Measurements from ENCODE around the gene RAD54L.

DNA sequence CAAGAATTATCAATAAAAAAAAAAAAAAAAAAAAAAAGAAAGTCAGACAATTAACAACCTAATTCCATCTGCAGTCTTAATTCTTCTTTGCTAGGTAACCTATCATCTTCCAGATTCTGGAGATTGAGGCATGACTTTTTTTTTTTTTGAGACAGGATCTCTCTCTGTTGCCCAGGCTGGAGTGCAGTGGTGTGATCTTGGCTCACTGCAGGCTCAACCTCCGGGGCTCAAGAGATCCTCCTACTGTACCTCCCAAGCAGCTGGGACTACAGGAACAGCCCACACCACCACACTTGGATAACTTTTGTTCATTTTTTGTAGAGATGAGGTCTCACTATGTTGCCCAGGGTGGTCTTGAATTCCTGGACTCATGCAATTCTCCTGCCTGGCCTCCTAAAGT is 4.6 kb upstream of the RAD54L start:
- TF ChIP-seq POLR2A (IDR thresholded peaks at IDR 0.05; ENCODE audit: extremely low read depth, insufficient read length) (no peak), MYC (IDR thresholded peaks at IDR 0.05; ENCODE audit: low read depth, low read length) (no peak)
- TF ChIP-seq, protein P1, sequence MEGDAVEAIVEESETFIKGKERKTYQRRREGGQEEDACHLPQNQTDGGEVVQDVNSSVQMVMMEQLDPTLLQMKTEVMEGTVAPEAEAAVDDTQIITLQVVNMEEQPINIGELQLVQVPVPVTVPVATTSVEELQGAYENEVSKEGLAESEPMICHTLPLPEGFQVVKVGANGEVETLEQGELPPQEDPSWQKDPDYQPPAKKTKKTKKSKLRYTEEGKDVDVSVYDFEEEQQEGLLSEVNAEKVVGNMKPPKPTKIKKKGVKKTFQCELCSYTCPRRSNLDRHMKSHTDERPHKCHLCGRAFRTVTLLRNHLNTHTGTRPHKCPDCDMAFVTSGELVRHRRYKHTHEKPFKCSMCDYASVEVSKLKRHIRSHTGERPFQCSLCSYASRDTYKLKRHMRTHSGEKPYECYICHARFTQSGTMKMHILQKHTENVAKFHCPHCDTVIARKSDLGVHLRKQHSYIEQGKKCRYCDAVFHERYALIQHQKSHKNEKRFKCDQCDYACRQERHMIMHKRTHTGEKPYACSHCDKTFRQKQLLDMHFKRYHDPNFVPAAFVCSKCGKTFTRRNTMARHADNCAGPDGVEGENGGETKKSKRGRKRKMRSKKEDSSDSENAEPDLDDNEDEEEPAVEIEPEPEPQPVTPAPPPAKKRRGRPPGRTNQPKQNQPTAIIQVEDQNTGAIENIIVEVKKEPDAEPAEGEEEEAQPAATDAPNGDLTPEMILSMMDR (IDR thresholded peaks at IDR 0.05; ENCODE audit: low read depth, low read length): no peak
- TF ChIP-seq, protein P2, sequence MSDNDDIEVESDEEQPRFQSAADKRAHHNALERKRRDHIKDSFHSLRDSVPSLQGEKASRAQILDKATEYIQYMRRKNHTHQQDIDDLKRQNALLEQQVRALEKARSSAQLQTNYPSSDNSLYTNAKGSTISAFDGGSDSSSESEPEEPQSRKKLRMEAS (IDR thresholded peaks at IDR 0.05; ENCODE audit: low read depth, low read length): no peak

Data from NB4 (cell line).